MV-4-11 (cell line): ENCODE measurements around the gene WDR27.
A peak's percentile ranks its signal among the peaks of the same experiment; 100 is the strongest.
"Not testable (repeated sequence)": the region's sequence is repeated elsewhere in the genome, so short reads cannot be mapped to it uniquely, and the experiment has no call there.

Experiments
- DNase-seq: peaks from one replicate; lab custom pipeline; 2025; lab: John Stamatoyannopoulos, UW

WDR27 gene

DNA sequence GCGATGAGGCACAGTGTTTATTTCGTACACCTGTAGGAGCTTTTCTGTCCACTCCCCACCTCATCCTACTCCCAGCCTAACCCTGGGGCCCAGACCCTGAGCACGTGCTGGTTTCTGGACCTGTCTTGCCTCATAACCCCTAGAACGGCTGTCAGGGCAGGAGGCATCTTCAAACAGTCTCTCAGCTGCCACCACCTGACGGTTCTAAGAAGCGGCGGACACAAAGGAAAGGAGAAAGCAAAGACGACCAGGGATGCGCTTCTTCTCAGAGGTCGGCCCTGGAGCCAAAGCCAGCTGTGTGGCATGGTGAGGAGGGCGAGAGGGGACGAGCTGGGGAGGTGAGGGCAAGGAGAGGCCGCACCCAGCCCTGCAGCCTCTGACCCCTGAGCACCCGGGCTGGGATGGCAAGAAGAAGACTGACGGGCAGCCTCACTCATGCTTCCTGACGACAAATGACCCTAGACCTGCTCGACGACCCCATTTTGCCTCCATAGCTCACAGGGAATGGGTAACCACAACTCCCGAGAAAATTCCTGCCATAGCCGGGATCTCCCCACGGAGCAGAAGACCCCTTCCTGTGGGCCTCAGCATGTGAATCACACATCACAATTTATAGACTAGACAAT is 62.1 kb downstream of the WDR27 start:
- no peak for DNase-seq

GRCh38 chr6:169638915-169639314 is 62.9 kb downstream of the WDR27 start:
- no peak for DNase-seq

GRCh38 chr6:169638388-169638787 is 63.4 kb downstream of the WDR27 start:
- DNase-seq, result no peak

DNA sequence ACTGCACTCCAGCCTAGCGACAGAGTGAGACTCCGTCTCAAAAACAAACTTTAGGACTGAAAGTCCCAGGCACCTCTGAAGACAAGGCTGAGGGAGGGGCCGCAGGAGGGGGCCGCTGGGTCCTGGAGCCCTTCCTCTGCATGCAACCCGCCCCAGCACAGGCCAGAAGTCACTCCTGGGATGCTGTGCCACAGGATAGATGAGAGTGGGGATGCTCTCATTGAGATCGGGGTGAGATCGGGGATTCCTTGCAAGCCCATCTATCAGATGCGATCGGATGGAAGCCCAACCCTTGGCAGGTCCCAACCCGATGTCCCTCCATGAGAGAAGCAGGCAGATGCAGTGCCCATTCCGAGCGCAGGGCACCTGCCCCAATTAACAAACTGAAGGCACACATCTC is 66.5 kb downstream of the WDR27 start:
- no peak for DNase-seq

DNA sequence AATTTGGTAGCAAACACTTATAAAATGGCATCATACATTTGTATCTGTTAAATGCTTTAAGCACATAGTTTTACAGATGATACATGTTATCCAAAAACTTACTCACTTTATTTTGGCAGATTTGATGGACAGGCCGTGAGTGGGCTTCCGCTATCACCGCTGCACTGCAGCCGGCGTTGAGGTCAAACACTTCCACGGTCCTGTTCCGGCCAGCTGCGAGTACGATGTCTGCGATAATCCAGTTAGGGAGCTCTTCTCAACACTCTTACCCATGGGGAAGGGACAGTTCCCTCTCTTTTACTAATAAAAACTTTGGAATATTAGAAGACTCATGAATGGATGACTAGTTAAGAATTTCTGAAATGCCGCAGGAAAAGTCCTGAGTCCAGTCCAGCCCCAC is 69.0 kb downstream of the WDR27 start:
- no peak for DNase-seq

DNA sequence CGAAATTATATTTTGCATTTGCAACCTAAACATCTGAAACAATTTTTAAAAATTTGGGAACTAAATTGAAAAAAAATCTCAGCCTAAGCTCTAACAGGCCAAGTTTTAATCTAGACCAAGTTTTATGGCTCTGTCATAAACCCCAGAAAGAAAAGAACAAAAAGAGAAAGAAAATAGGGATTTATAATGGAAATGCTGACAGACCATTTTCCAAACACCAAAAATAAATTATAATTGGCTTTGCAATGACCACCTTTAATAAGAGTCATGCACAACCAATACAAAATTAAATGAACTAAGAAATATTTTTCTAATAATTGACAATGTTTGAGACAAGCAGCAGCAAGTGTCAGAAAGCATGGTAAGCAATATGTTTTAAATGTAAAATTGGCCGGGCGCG is 72.6 kb downstream of the WDR27 start:
- DNase-seq, result no peak

GRCh38 chr6:169627736-169628607 is 73.9 kb downstream of the WDR27 start:
- no peak for DNase-seq

DNA sequence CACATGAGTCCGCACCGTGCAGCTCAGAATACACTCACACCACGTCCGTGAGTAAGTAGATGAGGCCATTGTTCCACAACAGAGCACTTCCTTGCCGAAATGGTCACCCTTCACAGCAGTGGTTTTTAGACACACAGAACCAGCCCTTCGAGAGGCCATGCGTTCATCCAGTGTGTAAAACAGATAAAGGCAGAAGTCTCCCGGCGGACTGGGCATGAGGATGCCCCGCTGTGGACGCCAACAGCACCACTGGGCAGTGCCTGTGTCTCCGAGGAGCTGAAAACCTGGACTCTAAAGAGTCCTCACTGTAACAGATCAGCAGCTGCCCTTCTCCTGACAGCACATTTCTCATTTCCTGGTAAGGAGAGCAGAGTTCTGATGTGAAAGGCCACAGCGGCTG is 75.2 kb downstream of the WDR27 start:
- no peak for DNase-seq

GRCh38 chr6:169626169-169626568 is 75.7 kb downstream of the WDR27 start:
- DNase-seq, result no peak

DNA sequence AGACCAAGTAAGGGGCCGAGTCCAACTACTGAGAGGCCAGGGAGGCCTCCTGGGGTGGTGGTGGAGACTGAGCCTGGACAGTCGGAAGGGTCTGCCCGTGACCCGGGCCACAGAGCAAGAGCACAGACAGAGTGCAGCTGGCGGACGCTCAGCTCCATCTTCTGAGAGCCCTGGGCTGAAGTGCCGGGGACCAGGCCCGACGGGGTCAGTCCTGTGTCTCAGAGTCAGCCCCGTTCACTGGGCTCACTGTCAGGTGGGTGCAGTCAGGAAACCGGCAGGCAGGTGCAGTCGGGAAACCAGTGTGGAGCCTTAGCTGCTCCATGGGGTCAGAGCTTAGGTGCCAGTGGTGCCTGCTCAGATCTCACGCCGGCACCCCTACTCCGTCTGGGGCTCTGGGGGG is 76.5 kb downstream of the WDR27 start:
- DNase-seq, result no peak

- DNase-seq, result no peak
These were observed 77.0 kb downstream of the WDR27 start for GRCh38 chr6:169624785-169625184.

- no peak for DNase-seq
These were observed 77.9 kb downstream of the WDR27 start for GRCh38 chr6:169623975-169624374.

- DNase-seq, result no peak
These were observed 78.5 kb downstream of the WDR27 start for GRCh38 chr6:169623343-169623742.

GRCh38 chr6:169622618-169623017 is 79.2 kb downstream of the WDR27 start:
- DNase-seq, result peak; percentile 28

- no peak for DNase-seq
These were observed 80.5 kb downstream of the WDR27 start for GRCh38 chr6:169621311-169621710.

DNA sequence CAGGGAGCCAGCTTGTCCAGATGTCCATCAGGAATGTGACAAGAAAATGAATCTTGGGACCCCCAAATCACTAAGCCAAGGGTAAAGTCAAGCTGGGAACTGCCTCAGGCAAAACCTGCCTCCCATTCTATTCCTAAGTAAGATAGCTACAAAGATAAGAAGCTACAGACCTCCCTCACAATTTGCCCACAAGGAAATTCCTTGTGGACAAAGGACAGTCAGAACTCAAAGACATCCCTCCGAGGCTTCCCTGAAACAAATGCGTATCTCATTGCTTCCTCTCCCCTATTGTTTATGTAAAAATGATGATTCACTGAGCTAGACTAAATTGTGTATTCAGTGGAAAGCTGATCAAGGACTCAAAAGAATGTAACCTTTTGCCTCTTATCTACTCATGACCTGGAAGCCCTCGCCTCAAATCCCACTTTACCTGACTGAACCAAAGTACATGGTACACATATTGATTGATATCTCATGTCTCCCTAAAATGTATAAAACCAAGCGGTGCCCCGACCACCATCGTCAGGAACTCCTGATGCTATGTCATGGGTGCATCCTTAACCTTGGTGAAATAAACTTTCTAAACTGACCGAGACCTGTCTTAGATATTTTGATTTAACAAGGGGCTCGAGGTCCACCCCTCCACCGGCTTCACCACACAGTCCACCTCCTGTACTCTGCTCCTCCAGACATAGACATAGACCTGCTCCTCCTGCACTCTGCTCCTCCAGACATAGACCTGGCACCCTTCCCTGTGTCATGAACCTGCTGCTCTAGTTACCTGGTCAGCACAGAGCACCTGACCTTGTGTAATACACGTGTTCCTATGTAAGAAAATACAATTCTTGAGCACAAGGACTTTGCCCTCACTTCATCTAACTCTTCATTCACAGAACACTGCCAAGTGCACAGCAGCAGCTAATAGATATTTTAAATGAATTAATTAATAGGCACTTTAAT is 81.4 kb downstream of the WDR27 start:
- no peak for DNase-seq

DNA sequence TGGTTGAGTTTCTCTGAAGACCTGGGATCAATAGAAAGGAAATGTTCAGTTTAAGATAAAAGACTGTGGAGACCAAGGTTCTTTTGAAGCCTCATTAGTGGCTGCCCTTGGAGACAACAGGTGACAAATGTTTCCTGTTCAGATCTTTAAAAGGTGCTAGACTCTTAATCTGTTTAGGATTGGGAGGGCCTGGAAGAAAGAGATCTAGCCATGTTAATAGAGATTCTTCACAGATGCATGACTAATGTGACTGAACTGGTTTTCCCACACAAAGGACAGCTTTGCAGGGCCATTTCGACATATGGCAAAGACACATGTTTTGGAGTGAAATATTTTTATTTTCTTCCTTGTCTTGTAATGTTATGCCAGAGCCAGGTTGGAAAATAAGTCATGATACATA is 82.2 kb downstream of the WDR27 start:
- DNase-seq, result no peak

- peak; percentile 27 for DNase-seq
These were observed 83.0 kb downstream of the WDR27 start for GRCh38 chr6:169618526-169619490.

DNA sequence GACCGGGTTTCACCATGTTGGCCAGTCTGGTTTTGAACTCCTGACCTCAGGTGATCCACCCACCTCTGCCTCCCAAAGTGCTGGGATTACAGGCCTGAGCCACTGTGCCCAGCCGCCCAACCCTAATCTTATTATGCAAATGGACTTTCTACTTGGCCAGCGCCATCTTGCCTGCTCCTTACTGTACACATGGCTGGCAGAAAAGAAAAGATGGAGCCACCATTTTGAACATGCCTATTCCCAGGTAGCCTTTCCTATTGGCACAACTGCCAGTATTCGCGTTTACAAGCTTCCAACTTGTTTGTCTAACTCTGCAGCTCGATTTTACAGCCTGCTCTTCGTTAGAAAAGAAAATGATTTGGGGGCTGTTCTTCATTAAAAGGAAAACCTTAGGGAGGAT is 84.3 kb downstream of the WDR27 start:
- no peak for DNase-seq

- DNase-seq, result not testable (repeated sequence)
These were observed 93.2 kb downstream of the WDR27 start for GRCh38 chr6:169608609-169609008.

DNA sequence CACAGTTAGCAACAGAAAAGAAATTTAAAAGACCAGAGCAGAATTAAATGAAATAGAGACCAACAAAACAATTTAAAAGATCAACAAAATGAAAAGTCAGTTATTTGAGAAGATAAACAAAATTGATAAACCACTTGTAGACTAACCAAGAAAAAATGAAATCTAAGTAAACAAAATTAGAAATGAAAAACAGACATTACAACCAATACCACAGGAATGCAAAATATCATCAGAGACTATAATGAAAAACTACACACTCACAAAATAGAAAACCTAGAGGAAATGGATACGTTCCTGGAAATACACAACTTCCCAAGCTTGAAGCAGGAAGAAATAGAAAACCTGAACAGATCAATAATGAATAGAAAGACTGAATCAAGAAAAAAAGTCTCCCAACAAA is 97.8 kb downstream of the WDR27 start:
- no peak for DNase-seq
